Endometrial microvascular endothelial cells (primary cell): Measurements from ENCODE around the gene P2RX2. TPM values are rescaled to one million over a fixed set of nuclear protein-coding genes. Genes with fewer than 3 reads are reported as not detected.

Source experiments
- in situ Hi-C: cut with HindIII; loops from 2 replicates; pipeline ENCODE4 v1.10.0; 2017; ENCODE audit warnings: low sequenced_read_pairs, low pct_unique_long_range_greater_than_20kb; ENCODE audit errors: inconsistent ontology term
- total RNA-seq: library from RNA; depleted of rRNA; stranded (reverse); fragments of >200 nt; gene quantifications from one replicate; pipeline ENCODE4 v1.2.3, GENCODE V29; 2015; ENCODE audit errors: inconsistent ontology term

Gene P2RX2
- total RNA-seq, 1 donor from 2014 or later: not detected

DNA sequence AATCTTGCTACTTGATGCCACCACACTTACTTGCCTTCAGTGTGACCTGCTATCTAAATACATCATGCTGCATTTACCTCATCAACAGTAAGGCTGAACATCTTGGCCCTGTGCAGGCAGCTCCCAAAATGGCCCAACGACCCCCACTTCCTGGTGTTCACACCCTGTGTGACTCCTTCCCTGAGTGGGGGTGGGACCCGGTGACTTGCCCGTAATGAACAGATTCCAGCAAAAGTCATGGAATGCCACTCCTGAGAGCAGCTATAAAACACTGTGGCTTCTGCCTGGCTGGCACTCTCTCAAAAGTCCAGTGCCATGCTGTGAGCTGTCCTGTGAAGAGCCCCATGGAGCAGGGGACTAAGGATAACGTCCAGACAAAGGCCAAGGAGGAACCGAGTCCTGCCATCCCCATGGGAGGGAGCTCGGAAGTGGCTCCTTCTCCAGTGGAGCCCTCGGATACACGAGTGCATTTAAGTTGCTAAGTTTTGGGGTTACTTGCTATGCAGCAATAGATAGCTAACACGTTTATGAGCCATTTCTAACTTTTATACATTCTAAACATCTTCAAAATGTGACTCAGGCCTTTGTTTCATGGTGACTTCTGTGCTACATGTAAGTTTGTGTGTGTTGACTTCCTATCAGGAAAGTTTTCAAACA, 33.0 kb downstream of the P2RX2 start:
- in situ Hi-C loops: no loop called here

DNA sequence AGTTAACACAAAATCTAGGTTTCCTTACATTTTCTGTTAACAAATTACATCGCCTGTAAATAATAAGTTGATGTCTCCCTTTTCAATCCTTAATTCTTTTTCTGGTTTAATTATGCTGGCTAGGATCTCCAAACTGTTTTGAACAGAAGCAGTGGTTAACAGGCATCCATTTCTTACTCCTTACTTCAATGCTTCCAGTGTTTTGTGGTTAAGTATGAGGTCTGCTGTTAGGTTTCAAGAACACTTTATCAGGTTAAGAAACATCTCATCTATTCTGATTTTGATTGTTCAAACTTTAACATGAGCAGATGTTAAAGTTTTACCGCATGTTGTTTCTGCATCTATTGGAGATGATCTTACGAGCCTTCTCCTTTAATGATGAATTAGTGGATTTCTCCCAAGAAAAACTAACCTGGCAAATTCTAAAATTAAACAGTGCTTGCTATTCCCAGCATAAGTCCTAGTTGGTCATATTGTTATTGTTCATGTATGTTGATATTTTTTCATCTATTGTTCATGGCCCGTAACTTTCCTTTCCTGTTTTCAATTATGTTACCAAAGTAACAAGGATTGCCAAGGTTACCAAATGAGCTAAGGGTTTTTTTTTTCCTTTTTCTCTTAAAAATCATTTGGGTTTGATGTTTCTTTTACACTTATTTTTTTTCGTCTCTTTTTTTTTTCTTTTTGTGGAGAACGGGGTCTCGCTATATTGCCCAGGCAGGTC, 35.2 kb downstream of the P2RX2 start:
- in situ Hi-C loops: no loop called here

DNA sequence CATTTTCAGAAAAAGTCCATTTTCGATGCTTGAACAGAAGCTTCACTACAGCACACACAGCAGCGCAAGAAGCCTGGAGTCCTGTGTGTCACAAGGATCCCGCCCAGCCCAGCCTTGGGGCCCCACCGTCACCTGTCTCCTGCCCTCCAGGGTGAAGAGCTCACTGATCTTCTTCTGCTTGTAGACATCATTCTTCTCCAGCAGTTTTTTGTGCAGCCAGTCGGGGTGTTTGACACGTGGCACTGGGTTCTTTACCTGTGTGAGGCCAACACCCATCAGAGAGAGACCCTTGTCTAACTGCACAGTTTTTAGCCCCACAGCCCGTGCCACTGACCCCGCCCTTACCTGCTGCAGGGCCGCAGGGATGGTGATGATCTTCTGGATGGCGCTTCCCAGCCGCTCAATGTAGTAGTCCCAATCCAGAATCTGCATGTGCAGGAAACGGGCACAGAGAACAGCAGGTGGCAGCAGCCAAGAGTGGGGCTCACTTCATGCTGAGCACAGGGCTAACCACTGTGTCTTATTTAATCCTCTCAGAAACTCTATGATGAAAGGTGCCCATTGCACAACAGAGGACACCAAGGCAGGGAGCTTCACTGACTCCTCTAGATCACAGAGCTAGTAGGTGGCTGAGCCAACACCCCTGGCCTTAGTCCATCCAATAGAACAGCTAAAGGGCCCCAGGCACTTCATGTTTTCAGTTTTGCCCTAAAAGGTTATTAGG, 38.6 kb downstream of the P2RX2 start:
- in situ Hi-C loops: no loop called here

GRCh38 chr12:132658149-132658894, 39.7 kb downstream of the P2RX2 start:
- in situ Hi-C loops: no loop called here

DNA sequence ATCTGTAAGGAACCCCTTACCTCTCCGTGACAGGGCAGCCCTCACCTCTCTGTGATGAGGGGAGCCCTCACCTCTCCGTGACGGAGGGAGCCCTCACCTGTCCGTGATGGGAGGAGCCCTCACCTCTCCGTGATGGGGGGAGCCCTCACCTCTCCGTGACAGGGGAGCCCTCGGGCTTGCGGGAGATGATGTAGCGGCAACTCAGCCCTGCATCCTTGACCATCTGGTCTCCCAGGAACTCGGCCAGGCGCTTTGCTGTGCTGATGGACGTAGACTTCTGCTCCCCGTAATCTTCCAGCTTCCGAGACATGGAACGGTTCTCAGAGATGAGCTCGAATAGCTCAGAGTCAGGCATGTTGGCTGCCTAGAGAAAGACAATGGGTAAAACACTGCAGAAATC, 40.6 kb downstream of the P2RX2 start:
- in situ Hi-C loops: no loop called here

- in situ Hi-C loops: no loop called here
These were observed 41.5 kb downstream of the P2RX2 start for GRCh38 chr12:132660052-132660451.

- in situ Hi-C loops: no loop called here
These were observed 42.4 kb downstream of the P2RX2 start for GRCh38 chr12:132660996-132661395.

- in situ Hi-C loops: no loop called here
These were observed 43.4 kb downstream of the P2RX2 start for GRCh38 chr12:132661972-132662371.

DNA sequence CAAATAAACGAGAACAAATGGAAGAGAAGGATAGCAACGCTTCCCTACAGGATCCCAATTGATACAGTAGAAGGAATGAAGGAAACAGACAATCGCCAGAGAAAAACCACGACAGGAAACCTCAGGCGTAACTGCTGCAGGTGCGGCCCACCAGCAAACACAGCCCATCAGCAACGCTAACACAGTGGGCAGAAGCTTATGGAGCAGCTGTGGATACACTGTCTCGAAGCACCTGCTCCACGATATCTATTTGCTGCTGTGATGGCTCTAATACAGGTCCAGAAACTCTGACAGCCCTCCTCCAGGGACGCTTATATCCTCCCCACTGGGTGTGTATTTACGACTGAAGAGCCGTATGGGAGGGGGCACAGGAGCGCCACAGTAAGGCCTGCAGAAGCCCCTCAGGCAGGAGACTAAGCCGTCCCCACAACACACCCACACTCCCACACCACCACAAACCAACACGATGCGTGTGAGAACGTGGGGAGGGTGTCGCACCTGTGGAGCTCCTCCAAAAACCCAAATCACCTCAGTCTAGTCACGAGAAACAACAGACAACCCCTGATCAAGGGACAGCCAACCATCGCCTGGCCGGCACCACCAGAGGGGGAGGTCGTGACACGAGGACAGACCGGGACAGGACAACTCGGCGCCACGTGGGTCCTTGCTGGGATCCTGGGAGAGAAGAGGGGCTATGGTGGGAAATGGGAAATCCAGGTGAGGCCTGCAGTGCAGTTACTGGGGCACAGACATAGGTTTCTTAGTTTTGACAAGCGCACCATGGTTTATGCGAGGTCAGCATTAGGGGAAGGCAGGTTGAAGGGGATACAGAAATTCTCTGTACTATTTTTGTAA, 44.6 kb downstream of the P2RX2 start:
- in situ Hi-C loops: no loop called here

DNA sequence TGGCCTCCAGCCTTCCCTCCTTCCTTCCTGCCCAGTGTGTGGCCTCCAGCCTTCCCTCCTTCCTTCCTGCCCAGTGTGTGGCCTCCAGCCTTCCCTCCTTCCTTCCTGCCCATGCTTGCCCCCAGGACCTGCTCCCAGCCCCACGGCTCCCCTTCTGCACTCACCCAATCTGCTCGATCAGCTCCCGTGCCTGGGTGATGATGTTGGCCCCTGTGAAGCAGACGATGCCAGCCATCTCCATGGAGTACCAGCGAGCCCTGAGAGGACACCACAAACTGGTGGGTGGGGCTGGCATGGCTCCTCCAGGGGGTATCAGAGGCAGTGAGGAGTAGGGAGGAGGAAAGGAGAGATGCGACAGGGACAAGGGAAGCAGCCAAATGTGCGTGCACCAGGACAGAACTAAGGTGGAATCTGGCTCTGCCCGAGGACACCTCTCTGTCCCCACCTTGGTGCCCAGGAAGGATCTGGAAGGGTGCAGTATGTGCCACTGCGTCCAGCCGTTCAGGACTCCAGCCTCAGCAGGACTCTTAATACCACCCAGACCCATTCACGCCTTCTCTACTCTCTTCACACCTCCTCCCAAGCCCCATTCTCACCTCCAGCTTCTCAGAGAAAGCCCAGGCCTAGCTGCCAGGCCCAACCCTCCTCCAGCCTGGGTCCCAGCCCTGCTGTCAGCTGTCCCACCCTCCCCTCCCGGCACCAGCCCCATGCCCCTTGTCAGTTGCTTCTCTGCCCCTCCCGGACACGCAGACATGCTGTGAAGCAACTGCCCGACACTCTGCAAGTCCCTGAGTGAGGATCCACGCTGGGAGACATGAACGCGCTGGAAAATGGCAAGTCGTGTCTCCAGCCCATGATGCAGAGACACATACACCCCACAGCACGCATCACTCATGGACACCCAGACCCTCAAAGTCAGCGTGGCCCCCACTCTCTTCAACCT, 45.9 kb downstream of the P2RX2 start:
- in situ Hi-C loops: no loop called here

DNA sequence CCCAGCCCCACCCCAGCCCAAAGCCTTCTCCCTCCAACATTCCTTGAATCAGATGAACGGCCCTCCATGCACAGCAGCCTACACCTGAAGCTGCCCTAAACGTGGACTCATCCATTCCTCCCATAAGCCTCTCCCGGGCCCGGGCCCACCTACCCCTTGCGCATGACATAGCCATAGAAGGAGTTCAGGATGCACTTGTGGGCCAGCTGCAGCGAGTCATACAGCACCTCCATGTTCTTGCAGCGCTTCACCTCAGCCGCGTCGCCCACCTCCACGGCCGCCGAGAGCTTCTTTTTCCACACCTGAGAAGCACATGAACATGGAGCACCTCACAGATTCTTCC, 46.5 kb downstream of the P2RX2 start:
- in situ Hi-C loops: no loop called here

- in situ Hi-C loops: no loop called here
These were observed 47.2 kb downstream of the P2RX2 start for GRCh38 chr12:132665794-132666193.

- in situ Hi-C loops: no loop called here
These were observed 49.9 kb downstream of the P2RX2 start for GRCh38 chr12:132668191-132669088.

DNA sequence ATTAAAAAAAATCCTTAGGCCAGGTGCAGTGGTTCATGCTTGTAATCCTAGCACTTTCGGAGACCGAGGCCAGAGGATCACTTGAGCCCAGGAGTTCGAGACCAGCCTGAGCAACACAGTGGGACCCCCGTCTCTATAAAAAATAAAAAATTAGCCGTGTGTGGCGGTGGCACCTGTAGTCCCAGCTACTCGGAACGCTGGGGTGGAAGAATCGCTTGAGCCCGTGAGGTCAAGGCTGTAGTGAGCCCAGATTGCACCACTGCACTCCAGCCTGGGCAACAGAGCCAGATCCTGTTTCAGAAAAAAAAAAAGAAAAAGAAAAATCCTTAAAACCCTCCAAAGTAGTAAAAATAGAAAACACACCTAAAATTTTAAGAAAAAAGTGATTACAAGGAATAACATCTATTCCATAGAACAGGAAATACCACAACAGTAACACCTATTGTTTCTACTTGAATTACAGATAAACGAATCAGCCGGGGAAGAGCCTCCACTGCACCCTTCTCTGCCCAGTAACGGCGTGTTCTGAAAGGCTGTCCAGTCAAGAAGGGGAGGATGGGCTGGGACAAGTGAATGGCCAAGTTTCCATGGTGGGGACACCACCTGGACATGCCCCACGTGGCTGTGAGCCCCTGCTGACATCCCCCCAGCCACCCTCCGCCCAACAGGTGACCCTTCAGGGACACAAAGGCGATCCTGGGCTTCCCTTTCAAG, 50.7 kb downstream of the P2RX2 start:
- in situ Hi-C loops: no loop called here
